NB4 (cell line): ENCODE measurements around the gene PNPLA7.

ENCODE experiments used
- POLR2A ChIP-seq: IDR thresholded peaks from 2 replicates; pipeline ENCODE4 v1.6.1; 2011; ENCODE audit warnings: mild to moderate bottlenecking; ENCODE audit not compliant: insufficient read length; ENCODE audit errors: extremely low read depth
- TF ChIP-seq, protein P1 (sequence below): IDR thresholded peaks from one replicate; pipeline ENCODE4 v1.5.1; 2012; ENCODE audit warnings: low read depth, low read length

DNA sequence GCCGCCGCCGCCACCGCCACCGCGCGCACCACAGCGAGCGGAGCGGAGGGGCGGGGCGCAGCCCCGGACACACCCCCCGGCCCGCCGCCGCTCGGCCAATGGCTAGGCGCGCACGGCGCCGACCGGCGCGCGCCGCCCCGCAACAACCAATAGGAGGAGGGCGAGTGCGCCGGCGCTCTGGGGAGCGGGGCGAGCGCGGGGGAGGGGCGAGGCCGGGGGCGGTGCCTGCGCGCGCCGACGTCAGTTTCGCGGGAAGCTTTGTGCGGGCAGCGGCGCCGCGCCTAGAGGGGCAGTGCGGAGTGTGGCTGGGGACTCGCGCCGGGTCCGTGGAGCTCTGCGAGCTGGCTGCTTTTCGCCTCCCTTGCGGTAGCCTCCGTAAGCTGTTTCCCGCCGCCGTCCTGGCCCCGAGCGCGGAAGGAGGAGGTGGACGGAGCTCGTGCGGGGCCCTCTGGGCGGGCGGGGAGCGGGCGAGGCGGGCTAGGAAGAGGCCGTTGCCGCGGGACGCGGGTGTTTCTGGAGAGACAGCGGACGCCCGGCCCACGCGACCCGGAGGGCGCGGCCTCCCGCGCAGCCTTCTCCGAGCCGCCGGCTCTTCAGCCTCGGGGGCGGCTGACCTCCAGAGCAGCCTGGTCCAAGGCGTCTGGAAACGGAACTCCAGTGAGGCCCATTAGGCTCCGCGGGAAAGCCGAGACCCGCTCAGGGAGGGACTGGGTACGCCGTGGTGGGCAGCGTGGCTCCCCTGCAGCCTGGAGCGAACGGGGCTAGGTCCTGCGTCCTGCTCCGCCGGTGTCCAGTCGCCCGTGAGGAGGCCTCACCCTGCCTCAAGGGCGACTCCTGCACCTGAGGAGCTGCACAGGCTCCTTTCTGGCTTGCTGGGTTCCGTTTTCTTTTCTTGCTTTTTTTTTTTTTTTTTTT lies 40.5 kb upstream of the PNPLA7 start, which contains the start of gene ZMYND19:
- TF ChIP-seq, protein P1, sequence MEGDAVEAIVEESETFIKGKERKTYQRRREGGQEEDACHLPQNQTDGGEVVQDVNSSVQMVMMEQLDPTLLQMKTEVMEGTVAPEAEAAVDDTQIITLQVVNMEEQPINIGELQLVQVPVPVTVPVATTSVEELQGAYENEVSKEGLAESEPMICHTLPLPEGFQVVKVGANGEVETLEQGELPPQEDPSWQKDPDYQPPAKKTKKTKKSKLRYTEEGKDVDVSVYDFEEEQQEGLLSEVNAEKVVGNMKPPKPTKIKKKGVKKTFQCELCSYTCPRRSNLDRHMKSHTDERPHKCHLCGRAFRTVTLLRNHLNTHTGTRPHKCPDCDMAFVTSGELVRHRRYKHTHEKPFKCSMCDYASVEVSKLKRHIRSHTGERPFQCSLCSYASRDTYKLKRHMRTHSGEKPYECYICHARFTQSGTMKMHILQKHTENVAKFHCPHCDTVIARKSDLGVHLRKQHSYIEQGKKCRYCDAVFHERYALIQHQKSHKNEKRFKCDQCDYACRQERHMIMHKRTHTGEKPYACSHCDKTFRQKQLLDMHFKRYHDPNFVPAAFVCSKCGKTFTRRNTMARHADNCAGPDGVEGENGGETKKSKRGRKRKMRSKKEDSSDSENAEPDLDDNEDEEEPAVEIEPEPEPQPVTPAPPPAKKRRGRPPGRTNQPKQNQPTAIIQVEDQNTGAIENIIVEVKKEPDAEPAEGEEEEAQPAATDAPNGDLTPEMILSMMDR: no peak
- peak; percentile 49 for TF ChIP-seq POLR2A
